OCI-LY3 (cell line): Measurements from ENCODE around the gene ZNF558.

Experiments
- H2AFZ ChIP-seq: fragments of 200-600, 300-600 bp; shearing (Covaris generic); 2 replicates; pipeline ENCODE4 v1.6.0; 2014; ENCODE audit warnings: antibody characterized with exemption, low read depth, low read length
- H3K27ac ChIP-seq: fragments of 200-600, 300-600 bp; sonication (generic); 2 replicates; pipeline ENCODE4 v1.5.1; 2014; ENCODE audit warnings: mild to moderate bottlenecking, low read length, moderate library complexity, mixed read lengths
- H3K27me3 ChIP-seq: fragments of 200-600, 300-600 bp; sonication (generic); 2 replicates; pipeline ENCODE4 v1.6.1; 2014; ENCODE audit warnings: low read depth, low read length, mixed read lengths
- H3K36me3 ChIP-seq: fragments of 200-600, 300-600 bp; sonication (generic); replicated peaks from 2 replicates; pipeline ENCODE3; 2014; ENCODE audit warnings: low read depth, low read length, mixed read lengths
- H3K4me1 ChIP-seq: fragments of 300-600, 200-600 bp; sonication (generic); 2 replicates; pipeline ENCODE4 v1.6.1; 2014; ENCODE audit warnings: low read length, mixed read lengths
- H3K4me2 ChIP-seq: fragments of 200-600, 300-600 bp; sonication (generic); 2 replicates; pipeline ENCODE4 v1.6.1; 2014; ENCODE audit warnings: low read length, mixed read lengths
- H3K4me3 ChIP-seq: fragments of 300-600, 200-600 bp; sonication (generic); 2 replicates; pipeline ENCODE4 v1.5.1; 2014; ENCODE audit warnings: antibody characterized with exemption, mild to moderate bottlenecking, low read length, moderate library complexity
- H3K79me2 ChIP-seq: fragments of 300-600, 200-600 bp; shearing (Covaris generic); 2 replicates; pipeline ENCODE4 v1.6.1; 2014; ENCODE audit warnings: mild to moderate bottlenecking, low read length, mixed read lengths
- H3K9ac ChIP-seq: fragments of 300-600, 200-600 bp; shearing (Covaris generic); 2 replicates; pipeline ENCODE4 v1.6.0; 2014; ENCODE audit warnings: mild to moderate bottlenecking, low read length, moderate library complexity
- H3K9me3 ChIP-seq: fragments of 200-600, 300-600 bp; shearing (Covaris generic); 2 replicates; pipeline ENCODE4 v1.6.1; 2014; ENCODE audit warnings: low read length, mixed read lengths; ENCODE audit not compliant: insufficient read depth
- H4K20me1 ChIP-seq: fragments of 200-600, 300-600 bp; sonication (generic); 2 replicates; pipeline ENCODE4 v1.6.1; 2016; ENCODE audit warnings: low read length, mixed read lengths; ENCODE audit not compliant: insufficient read depth
- EZH2phosphoT487 ChIP-seq: fragments of 200-600 bp; shearing (Covaris generic); IDR thresholded peaks from 2 replicates; pipeline ENCODE4 v1.6.1; 2018; ENCODE audit warnings: antibody characterized with exemption, mixed run types, low read depth
- TF ChIP-seq, protein P1 (sequence below): fragments of 200-600, 300-600 bp; sonication (generic); IDR thresholded peaks from 2 replicates; pipeline ENCODE4 v1.5.1; 2014; ENCODE audit warnings: antibody characterized with exemption, low read length, low read depth

Gene ZNF558

DNA sequence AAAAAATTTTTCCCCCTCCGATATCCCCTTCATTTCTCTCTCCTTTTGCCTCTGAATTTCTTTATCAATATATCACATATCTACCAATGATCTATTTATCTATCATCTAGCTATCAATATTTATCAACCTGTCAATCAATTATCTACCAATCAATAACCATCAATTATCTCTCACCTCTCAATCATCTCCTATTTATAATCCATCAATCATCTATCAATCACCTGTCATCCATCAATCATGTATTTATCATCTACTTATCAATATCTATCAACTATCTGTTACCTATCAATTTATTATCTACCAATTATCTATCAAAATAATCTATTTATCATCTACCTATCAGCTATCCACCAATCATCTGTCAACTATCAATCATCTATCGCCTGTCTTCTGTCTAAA, 17.1 kb upstream of the ZNF558 start:
- no peak overlapping the region for H3K9ac ChIP-seq
- no peaks in the 10 kb centered on the region for H3K4me1 ChIP-seq
- H3K27me3 ChIP-seq, result no peaks in the 10 kb centered on the region
- H3K4me3 ChIP-seq, result no peak overlapping the region
- no peak overlapping the region for H3K4me2 ChIP-seq
- no peak overlapping the region for H3K27ac ChIP-seq
- H2AFZ ChIP-seq, result no peak overlapping the region
- H4K20me1 ChIP-seq, result no peaks in the 10 kb centered on the region
- TF ChIP-seq, protein P1, sequence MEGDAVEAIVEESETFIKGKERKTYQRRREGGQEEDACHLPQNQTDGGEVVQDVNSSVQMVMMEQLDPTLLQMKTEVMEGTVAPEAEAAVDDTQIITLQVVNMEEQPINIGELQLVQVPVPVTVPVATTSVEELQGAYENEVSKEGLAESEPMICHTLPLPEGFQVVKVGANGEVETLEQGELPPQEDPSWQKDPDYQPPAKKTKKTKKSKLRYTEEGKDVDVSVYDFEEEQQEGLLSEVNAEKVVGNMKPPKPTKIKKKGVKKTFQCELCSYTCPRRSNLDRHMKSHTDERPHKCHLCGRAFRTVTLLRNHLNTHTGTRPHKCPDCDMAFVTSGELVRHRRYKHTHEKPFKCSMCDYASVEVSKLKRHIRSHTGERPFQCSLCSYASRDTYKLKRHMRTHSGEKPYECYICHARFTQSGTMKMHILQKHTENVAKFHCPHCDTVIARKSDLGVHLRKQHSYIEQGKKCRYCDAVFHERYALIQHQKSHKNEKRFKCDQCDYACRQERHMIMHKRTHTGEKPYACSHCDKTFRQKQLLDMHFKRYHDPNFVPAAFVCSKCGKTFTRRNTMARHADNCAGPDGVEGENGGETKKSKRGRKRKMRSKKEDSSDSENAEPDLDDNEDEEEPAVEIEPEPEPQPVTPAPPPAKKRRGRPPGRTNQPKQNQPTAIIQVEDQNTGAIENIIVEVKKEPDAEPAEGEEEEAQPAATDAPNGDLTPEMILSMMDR, result no peak
- no peak for TF ChIP-seq EZH2phosphoT487
- H3K79me2 ChIP-seq, result no peaks in the 10 kb centered on the region
- no peaks in the 10 kb centered on the region for H3K36me3 ChIP-seq
- no peaks in the 10 kb centered on the region for H3K9me3 ChIP-seq

DNA sequence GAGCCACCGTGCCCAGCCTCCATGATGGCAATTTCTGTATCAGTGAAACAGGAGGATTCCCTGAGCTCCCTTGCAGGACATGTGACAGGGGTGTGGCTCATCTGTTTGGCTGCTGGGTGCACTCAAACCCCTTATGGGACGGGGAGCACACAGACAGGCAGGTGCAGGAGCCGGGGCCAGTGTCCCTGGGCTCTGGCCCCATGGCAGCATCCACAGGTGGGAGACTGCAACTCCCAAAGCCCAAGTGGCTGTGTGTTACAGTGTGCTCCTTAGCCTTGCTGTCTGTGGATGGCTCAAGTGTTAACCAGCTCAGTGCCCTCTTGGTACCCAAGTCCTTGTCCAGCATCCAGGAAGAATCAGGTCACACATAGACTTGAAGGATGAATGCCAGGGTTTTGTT, 14.7 kb upstream of the ZNF558 start:
- H3K4me2 ChIP-seq, result no peak overlapping the region
- H3K27ac ChIP-seq, result no peak overlapping the region
- no peak overlapping the region for H3K4me3 ChIP-seq
- H3K9ac ChIP-seq, result no peak overlapping the region
- H4K20me1 ChIP-seq, result no peaks in the 10 kb centered on the region
- no peaks in the 10 kb centered on the region for H3K36me3 ChIP-seq
- TF ChIP-seq EZH2phosphoT487, result no peak
- TF ChIP-seq, protein P1, result no peak
- no peaks in the 10 kb centered on the region for H3K9me3 ChIP-seq
- no peaks in the 10 kb centered on the region for H3K27me3 ChIP-seq
- H2AFZ ChIP-seq, result no peak overlapping the region
- H3K79me2 ChIP-seq, result no peaks in the 10 kb centered on the region
- H3K4me1 ChIP-seq, result no peaks in the 10 kb centered on the region

DNA sequence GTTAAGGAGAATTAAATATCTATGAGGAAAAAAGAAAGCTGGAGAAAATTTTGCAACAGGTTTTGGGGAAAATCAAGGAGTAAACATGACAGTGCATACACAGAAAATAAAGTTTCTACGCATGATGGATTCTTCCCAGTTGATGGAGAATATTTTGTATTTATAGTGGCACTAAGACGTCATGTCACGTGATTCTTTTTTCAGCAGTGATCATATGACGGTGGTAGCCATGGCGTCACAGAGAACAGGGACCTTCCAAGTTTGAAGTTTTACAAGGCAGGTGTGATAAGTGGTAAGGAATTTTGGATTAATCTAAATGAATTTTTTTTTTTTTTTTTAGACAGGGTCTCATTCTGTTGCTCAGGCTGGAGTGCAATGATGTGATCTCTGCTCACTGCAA, 8.6 kb upstream of the ZNF558 start:
- no peaks in the 10 kb centered on the region for H3K27me3 ChIP-seq
- H3K9ac ChIP-seq, result no peak overlapping the region
- no peak overlapping the region for H3K27ac ChIP-seq
- H2AFZ ChIP-seq, result no peak overlapping the region
- TF ChIP-seq, protein P1, result no peak
- no peak for TF ChIP-seq EZH2phosphoT487
- H3K9me3 ChIP-seq, result no peaks in the 10 kb centered on the region
- H3K4me3 ChIP-seq, result no peak overlapping the region
- no peak overlapping the region for H3K4me2 ChIP-seq
- H3K79me2 ChIP-seq, result no peaks in the 10 kb centered on the region
- H3K36me3 ChIP-seq, result no peaks in the 10 kb centered on the region
- no peaks in the 10 kb centered on the region for H4K20me1 ChIP-seq
- H3K4me1 ChIP-seq, result no peaks in the 10 kb centered on the region

DNA sequence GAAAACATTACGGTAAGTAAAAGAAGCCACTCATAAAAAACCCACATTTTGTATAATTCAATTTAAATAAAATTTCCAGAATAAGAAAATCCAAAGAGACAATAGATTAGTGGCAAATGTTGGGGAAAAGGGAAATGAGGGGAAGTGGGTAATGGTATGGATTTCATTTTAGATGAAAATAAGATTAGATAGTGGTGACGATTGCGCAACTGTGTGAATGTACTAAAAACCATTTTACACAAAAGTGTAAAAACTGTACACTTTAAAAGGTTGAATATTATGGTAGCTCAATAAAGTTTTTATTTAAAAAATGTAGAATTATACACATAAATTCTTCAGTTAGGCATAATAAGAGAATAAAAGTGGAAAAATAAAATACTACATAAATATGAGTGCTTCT, 3.8 kb upstream of the ZNF558 start:
- no peaks in the 10 kb centered on the region for H3K27me3 ChIP-seq
- H3K36me3 ChIP-seq, result no peaks in the 10 kb centered on the region
- no peak overlapping the region for H3K27ac ChIP-seq
- H3K9ac ChIP-seq, result no peak overlapping the region
- no peaks in the 10 kb centered on the region for H4K20me1 ChIP-seq
- TF ChIP-seq EZH2phosphoT487, result no peak
- TF ChIP-seq, protein P1, result no peak
- no peak overlapping the region for H3K4me2 ChIP-seq
- H3K9me3 ChIP-seq, result peaks cover 6% of the 10 kb centered on the region; the same call in 1 of the 2 replicates
- H2AFZ ChIP-seq, result no peak overlapping the region
- no peak overlapping the region for H3K4me3 ChIP-seq
- H3K4me1 ChIP-seq, result no peaks in the 10 kb centered on the region
- no peaks in the 10 kb centered on the region for H3K79me2 ChIP-seq
